ENCODE data around the gene WFIKKN1. TPM values are rescaled to one million over a fixed set of nuclear protein-coding genes. Genes with fewer than 3 reads are reported as not detected.
A peak's percentile ranks its signal among the peaks of the same experiment; 100 is the strongest.

The WFIKKN1 gene
- total and polyA plus RNA-seq, 2 of the 13 experiments (the other 11 are each of a cell fraction or from before 2014, with no cell fraction given), result 1.7 to 4.9 TPM

DNA sequence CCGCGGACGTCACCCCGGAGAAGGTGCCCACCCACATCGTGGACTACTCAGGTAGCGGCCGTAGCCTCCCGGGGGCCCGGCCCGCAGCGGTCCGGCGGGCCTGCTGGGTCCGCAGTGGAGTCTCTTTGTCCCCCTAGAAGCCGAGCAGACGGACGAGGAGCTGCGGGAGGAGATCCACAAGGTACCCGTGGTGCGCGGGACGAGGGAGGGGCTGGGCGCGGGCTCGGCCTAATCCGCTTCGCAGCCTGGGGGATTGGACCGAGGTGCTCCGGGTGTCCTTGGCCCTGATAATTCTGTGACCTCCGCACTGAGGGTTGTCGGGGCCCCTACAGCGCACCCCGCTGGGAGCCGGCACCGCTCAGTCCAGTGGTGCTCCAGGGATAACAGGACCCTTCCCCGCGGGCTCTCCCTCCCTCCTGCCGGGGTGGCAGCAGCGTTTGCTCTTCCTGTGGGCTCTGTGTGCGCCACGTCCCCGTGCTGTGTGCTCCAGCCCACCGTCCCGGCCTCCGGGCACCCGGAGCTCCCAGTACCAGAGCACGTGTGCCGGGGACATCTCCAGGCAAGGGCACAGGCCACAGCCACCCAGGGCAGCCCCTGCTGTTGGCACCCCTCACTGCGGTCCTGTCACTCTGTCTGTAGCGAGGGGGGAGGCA is 37.9 kb downstream of the WFIKKN1 start (continued):
- TF ChIP-seq, protein P1, sequence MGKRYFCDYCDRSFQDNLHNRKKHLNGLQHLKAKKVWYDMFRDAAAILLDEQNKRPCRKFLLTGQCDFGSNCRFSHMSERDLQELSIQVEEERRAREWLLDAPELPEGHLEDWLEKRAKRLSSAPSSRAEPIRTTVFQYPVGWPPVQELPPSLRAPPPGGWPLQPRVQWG (CRISPR knock-in tag; IDR thresholded peaks at IDR 0.05; ENCODE audit: borderline replicate concordance, low read depth), result no peak
- TF ChIP-seq ADNP (CRISPR knock-in tag; IDR thresholded peaks at IDR 0.05) (no peak), ZNF792 (CRISPR knock-in tag; IDR thresholded peaks at IDR 0.05) (no peak), ZNF552 (CRISPR knock-in tag; IDR thresholded peaks at IDR 0.05; ENCODE audit: borderline replicate concordance) (no peak), YY1 (IDR thresholded peaks at IDR 0.05; ENCODE audit: insufficient read depth, insufficient replicate concordance, low read depth, low read length) (no peak), DR1 (CRISPR knock-in tag; IDR thresholded peaks at IDR 0.05) (no peak), ZNF124 (CRISPR knock-in tag; IDR thresholded peaks at IDR 0.05) (no peak), ZNF143 (CRISPR knock-in tag; IDR thresholded peaks at IDR 0.05) (no peak), HNF4A (CRISPR knock-in tag; IDR thresholded peaks at IDR 0.05) (no peak), ZNF121 (CRISPR knock-in tag; IDR thresholded peaks at IDR 0.05) (no peak), THAP11 (CRISPR knock-in tag; IDR thresholded peaks at IDR 0.05) (no peak), FOXO1 (CRISPR knock-in tag; IDR thresholded peaks at IDR 0.05) (no peak), ZNF263 (CRISPR knock-in tag; IDR thresholded peaks at IDR 0.05) (peak; percentile 47), MEIS1 (CRISPR knock-in tag; IDR thresholded peaks at IDR 0.05; ENCODE audit: borderline replicate concordance) (no peak), ZMAT3 (CRISPR knock-in tag; conservative IDR thresholded peaks at IDR 0.05) (no peak), JUND (CRISPR knock-in tag; IDR thresholded peaks at IDR 0.05) (no peak), AHR (CRISPR knock-in tag; IDR thresholded peaks at IDR 0.05) (no peak), SP140L (CRISPR knock-in tag; IDR thresholded peaks at IDR 0.05; ENCODE audit: borderline replicate concordance) (no peak), ASH2L (IDR thresholded peaks at IDR 0.05; ENCODE audit: insufficient read length, low read depth, low read length) (peak; percentile 4), ZNF546 (CRISPR knock-in tag; conservative IDR thresholded peaks at IDR 0.05) (no peak)
- TF ChIP-seq, protein P2, sequence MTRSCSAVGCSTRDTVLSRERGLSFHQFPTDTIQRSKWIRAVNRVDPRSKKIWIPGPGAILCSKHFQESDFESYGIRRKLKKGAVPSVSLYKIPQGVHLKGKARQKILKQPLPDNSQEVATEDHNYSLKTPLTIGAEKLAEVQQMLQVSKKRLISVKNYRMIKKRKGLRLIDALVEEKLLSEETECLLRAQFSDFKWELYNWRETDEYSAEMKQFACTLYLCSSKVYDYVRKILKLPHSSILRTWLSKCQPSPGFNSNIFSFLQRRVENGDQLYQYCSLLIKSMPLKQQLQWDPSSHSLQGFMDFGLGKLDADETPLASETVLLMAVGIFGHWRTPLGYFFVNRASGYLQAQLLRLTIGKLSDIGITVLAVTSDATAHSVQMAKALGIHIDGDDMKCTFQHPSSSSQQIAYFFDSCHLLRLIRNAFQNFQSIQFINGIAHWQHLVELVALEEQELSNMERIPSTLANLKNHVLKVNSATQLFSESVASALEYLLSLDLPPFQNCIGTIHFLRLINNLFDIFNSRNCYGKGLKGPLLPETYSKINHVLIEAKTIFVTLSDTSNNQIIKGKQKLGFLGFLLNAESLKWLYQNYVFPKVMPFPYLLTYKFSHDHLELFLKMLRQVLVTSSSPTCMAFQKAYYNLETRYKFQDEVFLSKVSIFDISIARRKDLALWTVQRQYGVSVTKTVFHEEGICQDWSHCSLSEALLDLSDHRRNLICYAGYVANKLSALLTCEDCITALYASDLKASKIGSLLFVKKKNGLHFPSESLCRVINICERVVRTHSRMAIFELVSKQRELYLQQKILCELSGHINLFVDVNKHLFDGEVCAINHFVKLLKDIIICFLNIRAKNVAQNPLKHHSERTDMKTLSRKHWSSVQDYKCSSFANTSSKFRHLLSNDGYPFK (CRISPR knock-in tag; IDR thresholded peaks at IDR 0.05; ENCODE audit: borderline replicate concordance), result 0 out of 2 replicates have a peak, but pooled peaks have one; percentile 20
- TF ChIP-seq, protein P3, sequence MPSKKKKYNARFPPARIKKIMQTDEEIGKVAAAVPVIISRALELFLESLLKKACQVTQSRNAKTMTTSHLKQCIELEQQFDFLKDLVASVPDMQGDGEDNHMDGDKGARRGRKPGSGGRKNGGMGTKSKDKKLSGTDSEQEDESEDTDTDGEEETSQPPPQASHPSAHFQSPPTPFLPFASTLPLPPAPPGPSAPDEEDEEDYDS (CRISPR knock-in tag; IDR thresholded peaks at IDR 0.05), result no peak
- TF ChIP-seq, protein P4, sequence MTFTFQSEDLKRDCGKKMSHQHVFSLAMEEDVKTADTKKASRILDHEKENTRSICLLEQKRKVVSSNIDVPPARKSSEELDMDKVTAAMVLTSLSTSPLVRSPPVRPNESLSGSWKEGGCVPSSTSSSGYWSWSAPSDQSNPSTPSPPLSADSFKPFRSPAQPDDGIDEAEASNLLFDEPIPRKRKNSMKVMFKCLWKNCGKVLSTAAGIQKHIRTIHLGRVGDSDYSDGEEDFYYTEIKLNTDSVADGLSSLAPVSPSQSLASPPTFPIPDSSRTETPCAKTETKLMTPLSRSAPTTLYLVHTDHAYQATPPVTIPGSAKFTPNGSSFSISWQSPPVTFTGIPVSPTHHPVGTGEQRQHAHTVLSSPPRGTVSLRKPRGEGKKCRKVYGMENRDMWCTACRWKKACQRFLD (CRISPR knock-in tag; IDR thresholded peaks at IDR 0.05; ENCODE audit: borderline replicate concordance), result 0 out of 2 replicates have a peak, but pooled peaks have one; percentile 36
- TF ChIP-seq, protein P5, sequence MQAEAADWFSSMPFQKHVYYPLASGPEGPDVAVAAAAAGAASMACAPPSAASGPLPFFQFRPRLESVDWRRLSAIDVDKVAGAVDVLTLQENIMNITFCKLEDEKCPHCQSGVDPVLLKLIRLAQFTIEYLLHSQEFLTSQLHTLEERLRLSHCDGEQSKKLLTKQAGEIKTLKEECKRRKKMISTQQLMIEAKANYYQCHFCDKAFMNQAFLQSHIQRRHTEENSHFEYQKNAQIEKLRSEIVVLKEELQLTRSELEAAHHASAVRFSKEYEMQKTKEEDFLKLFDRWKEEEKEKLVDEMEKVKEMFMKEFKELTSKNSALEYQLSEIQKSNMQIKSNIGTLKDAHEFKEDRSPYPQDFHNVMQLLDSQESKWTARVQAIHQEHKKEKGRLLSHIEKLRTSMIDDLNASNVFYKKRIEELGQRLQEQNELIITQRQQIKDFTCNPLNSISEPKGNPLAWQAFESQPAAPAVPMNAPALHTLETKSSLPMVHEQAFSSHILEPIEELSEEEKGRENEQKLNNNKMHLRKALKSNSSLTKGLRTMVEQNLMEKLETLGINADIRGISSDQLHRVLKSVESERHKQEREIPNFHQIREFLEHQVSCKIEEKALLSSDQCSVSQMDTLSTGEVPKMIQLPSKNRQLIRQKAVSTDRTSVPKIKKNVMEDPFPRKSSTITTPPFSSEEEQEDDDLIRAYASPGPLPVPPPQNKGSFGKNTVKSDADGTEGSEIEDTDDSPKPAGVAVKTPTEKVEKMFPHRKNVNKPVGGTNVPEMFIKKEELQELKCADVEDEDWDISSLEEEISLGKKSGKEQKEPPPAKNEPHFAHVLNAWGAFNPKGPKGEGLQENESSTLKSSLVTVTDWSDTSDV (CRISPR knock-in tag; IDR thresholded peaks at IDR 0.05), result no peak
